Measurements from ENCODE around the gene UTS2B. TPM values are rescaled to one million over a fixed set of nuclear protein-coding genes. Genes with fewer than 3 reads are reported as not detected.

UTS2B gene
- total and polyA plus RNA-seq, 9 of the 15 experiments (the other 6 are each of a cell fraction or from before 2014, with no cell fraction given): 0.06 TPM; not detected in 8

DNA sequence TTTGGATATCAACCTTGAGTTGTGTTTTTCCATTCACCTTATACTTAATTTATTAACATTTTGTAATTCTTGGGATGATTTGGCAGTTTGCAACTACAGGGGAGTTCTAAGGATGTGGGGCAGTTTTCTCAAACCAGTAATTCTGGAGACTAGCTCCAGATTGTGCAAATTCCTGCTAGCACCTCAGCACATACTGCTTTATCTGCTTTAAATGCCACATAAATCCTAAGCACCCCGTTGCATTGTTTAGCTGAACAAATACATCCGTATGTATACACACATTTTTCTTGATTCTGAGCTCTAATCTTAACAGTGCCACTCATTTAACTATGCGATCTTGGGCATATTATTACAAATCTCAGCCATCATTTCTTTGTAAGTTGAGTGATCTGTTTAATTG is 16.9 kb upstream of the UTS2B start (continued):
- TF ChIP-seq, protein P1, sequence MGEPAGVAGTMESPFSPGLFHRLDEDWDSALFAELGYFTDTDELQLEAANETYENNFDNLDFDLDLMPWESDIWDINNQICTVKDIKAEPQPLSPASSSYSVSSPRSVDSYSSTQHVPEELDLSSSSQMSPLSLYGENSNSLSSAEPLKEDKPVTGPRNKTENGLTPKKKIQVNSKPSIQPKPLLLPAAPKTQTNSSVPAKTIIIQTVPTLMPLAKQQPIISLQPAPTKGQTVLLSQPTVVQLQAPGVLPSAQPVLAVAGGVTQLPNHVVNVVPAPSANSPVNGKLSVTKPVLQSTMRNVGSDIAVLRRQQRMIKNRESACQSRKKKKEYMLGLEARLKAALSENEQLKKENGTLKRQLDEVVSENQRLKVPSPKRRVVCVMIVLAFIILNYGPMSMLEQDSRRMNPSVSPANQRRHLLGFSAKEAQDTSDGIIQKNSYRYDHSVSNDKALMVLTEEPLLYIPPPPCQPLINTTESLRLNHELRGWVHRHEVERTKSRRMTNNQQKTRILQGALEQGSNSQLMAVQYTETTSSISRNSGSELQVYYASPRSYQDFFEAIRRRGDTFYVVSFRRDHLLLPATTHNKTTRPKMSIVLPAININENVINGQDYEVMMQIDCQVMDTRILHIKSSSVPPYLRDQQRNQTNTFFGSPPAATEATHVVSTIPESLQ (CRISPR knock-in tag; IDR thresholded peaks at IDR 0.05): no peak
- TF ChIP-seq, protein P2, sequence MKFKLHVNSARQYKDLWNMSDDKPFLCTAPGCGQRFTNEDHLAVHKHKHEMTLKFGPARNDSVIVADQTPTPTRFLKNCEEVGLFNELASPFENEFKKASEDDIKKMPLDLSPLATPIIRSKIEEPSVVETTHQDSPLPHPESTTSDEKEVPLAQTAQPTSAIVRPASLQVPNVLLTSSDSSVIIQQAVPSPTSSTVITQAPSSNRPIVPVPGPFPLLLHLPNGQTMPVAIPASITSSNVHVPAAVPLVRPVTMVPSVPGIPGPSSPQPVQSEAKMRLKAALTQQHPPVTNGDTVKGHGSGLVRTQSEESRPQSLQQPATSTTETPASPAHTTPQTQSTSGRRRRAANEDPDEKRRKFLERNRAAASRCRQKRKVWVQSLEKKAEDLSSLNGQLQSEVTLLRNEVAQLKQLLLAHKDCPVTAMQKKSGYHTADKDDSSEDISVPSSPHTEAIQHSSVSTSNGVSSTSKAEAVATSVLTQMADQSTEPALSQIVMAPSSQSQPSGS (CRISPR knock-in tag; IDR thresholded peaks at IDR 0.05): no peak
- TF ChIP-seq ZNF3 (CRISPR knock-in tag; IDR thresholded peaks at IDR 0.05) (no peak), YY1 (IDR thresholded peaks at IDR 0.05; ENCODE audit: borderline replicate concordance in 1 of 3, control insufficient read depth in 1 of 3, extremely low read depth in 1 of 3, insufficient read depth in 3 of 3, insufficient read length in 1 of 3, insufficient replicate concordance in 2 of 3, low read depth in 1 of 3, low read length in 2 of 3) (no peak)

DNA sequence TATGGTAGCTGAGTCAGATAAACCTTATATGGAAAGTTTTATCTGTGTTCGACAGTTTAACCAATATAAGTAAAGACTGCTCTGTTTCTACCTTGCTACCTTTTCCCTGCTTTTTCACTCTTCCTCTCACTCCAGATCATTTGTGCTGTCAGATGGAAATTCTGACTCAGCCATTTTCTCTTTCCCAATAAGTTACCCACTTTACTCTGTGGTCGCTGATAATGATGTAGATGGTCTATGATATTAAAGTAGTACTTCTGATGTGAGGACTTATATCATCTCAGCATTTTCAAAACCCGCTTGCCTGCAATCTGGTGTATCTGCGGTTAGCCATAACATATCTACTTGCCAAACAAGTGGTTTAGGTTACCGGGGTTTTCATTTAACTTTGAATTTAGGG is 15.0 kb upstream of the UTS2B start:
- intact Hi-C loops (cut with micrococcal nuclease): no loop called here
- ATAC-seq (no peak), DNase-seq (ENCODE audit: extremely low read depth in 1 of 4, low spot score in 3 of 4) (peak in 3 of 4 experiments; percentile 0 to 1 (median 1)), FAIRE-seq (no peak)
- in situ Hi-C loops (cut with MboI): no loop called here
- ChIA-PET POLR2A (interaction anchor here (0.7 to 2.5 kb wide), 4 partner anchors 9 to 30 kb away, joined by 3 to 18 read pairs (median 4); no protein-coding TSS in a partner anchor), CTCF (ENCODE audit: low intra/inter-chr PET ratio) (no interaction called here)
- BruUV-seq (replicated peaks): no TSS peak
- Histone ChIP-seq H3K36me3 (ENCODE audit: control insufficient read depth, insufficient read depth, low read length) (no peaks in the 10 kb centered on the region), H4K20me1 (replicated peaks; ENCODE audit: control insufficient read depth, insufficient read depth, low read length) (peaks cover 10% of the 10 kb centered on the region), H3K79me2 (ENCODE audit: control insufficient read depth, insufficient read depth, low read length) (peaks cover 62% of the 10 kb centered on the region), H3K9ac (ENCODE audit: insufficient read depth in 1 of 2, low read depth in 2 of 2, low read length in 2 of 2) (no peak overlapping the region), H3K9me1 (ENCODE audit: control insufficient read depth, insufficient read depth, low read length) (no peaks in the 10 kb centered on the region), H3K4me3 (no peak overlapping the region), H2AFZ (ENCODE audit: low read depth, low read length) (no peak overlapping the region), H3K9me3 (replicated peaks; ENCODE audit: control insufficient read depth, insufficient read depth, low read depth, low read length) (no peaks in the 10 kb centered on the region), H3K27ac (ENCODE audit: extremely low read depth, low read depth, low read length) (no peak overlapping the region), H3K4me1 (replicated peaks in 1 of 2; ENCODE audit: control insufficient read depth in 2 of 2, insufficient read depth in 2 of 2, low read length in 2 of 2) (no peaks in the 10 kb centered on the region; a peak in 1 of 5 replicates), H3K4me2 (ENCODE audit: insufficient read depth, low read length) (no peak overlapping the region), H3K27me3 (ENCODE audit: control insufficient read depth in 2 of 2, insufficient read depth in 2 of 2, low read length in 2 of 2) (no peaks in the 10 kb centered on the region)
- 40% methylated on average over 5 of the region's 5 CpGs for WGBS (ENCODE audit: insufficient coverage, low coverage, missing lambda C conversion rate)
- TF ChIP-seq BRD9 (IDR thresholded peaks at IDR 0.05; ENCODE audit: low read depth, partially characterized antibody): no peak
- no peak for TF ChIP-seq ZNF311 (CRISPR knock-in tag; IDR thresholded peaks at IDR 0.05)
- peak; percentile 39; the same call in 1 of the 2 replicates for TF ChIP-seq C11orf30 (IDR thresholded peaks at IDR 0.05; ENCODE audit: low read depth)
- TF ChIP-seq RBFOX2 (IDR thresholded peaks at IDR 0.05; ENCODE audit: low read depth, low read length): no peak
- no peak for TF ChIP-seq ZNF3 (CRISPR knock-in tag; IDR thresholded peaks at IDR 0.05)
- TF ChIP-seq ZC3H11A (IDR thresholded peaks at IDR 0.05; ENCODE audit: low read depth, low read length): no peak
- no peak for TF ChIP-seq BACH1 (tag; IDR thresholded peaks at IDR 0.05)
- TF ChIP-seq EP400 (IDR thresholded peaks at IDR 0.05): no peak
- 0 out of 2 replicates have a peak, but pooled peaks have one; percentile 20 for TF ChIP-seq FOSL1 (tag; conservative IDR thresholded peaks at IDR 0.05)
- TF ChIP-seq ZNF316 (IDR thresholded peaks at IDR 0.05): peak; percentile 71
- no peak for TF ChIP-seq HNRNPK (IDR thresholded peaks at IDR 0.05; ENCODE audit: low read depth, low read length, poor library complexity, severe bottlenecking)
- no peak for TF ChIP-seq ZNF75A (CRISPR knock-in tag; IDR thresholded peaks at IDR 0.05)
- TF ChIP-seq, protein P3, sequence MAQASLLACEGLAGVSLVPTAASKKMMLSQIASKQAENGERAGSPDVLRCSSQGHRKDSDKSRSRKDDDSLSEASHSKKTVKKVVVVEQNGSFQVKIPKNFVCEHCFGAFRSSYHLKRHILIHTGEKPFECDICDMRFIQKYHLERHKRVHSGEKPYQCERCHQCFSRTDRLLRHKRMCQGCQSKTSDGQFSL (CRISPR knock-in tag; IDR thresholded peaks at IDR 0.05): no peak
- TF ChIP-seq, protein P3 (tag; IDR thresholded peaks at IDR 0.05): no peak
- TF ChIP-seq MAFG (tag; conservative IDR thresholded peaks at IDR 0.05): peak; percentile 53

Data from K562 (cell line).